CD4-positive, alpha-beta T cell treated with Interleukin-1 beta for 1 hour (primary cell): ENCODE results near the gene SLC44A1.

Source experiments
- DNase-seq, 2 donors: peaks; one replicate each; pipeline ENCODE4 v3.0.0-alpha.2; 2020 to 2022

SLC44A1 gene

DNA sequence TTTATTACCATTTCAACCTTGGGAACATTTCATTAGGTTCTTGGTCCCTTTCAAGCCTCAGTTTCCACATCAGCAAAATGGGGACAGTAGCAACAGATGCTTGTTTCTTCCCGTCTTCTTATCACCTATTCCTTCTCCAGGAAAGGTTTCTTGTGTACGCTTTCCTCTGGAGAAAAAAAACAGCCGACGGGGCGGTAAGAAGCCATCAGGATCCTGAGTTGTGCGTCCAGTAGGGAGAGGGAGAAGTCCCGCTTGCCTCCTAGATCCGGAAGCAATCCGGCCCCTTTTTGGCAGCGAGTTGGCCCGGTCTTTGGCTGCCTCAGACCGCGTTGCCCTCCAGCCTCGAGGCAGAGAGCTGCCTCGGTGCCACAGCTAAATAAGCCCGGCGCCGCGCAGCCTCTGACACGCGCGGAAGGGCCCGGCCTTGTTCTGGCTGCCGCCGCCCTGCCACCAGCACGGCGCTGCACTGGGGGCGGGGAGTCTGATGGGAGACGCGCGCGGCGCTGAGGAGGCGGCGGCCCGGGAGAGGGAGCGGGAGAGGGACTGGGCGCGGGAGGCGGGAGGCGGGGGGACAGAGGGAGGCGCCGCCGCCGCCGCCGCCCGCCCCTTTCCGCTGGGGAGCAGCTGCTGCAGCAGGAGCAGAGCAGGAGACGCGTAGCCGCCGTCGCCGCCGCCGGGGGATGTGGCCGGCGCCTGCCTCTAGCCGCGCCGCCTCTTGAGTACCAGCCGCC, at the start of gene SLC44A1:
SLC44A1 (plus strand) TSS at position 649 of the 731 bp plus-strand sequence. CDS start 218 bp downstream, outside the sequence.
- peak; percentile 93 for DNase-seq

DNA sequence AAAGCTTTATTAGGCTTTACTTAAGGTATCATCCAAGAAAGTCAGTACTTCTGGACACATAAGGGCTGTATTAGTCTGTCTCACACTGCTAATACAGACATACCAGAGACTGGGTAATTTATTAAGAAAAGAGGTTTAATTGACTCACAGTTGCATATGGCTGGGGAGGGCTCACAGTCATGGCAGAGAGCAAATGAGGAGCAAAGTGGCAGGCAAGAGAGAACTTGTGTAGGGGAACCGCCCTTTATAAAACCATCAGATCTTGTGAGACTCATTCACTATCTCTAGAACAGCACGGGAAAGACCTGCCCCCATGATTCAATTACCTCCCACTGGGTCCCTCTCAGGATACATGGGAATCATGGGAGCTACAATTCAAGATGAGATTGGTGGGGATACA, 49.2 kb upstream of the SLC44A1 start:
- no peak for DNase-seq

DNA sequence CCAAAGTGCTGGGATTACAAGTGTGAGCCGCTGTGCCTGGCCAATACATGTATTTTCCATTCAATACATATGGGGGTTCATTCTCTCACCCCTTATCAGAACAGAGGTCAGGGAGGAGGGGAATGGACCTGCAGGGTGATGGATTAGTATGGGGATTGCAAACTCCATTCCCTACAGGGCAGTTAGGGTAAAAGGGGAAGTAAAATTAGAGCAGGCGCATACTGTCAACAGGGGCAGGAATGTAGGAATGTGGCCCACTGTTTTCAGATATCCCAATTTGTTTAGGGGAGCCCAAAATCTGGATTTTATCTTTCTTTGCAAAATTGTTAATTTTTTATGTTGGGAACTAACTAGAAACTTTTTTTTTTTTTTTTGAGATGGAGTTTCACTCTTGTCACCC, 46.4 kb upstream of the SLC44A1 start:
- DNase-seq = no peak

DNA sequence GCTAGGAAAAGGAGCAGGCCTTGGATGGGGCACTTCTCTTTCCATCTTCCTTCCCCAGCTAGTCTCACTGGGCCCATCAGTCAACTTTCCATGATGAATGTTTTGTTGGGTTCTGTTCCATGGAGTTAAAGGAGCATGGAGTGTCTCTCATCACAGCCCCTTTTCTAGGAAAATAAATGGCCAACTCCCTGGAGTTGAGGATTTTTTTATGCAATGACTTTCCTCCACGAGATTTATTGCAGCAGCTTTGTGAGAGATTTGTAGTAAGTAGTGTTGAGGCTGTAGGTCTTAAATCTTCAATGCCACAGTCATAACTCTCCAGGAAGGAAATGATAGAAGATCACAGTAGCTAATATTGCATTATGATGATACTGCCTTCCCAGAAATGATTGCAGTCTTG, 45.6 kb upstream of the SLC44A1 start:
- DNase-seq = no peak

DNA sequence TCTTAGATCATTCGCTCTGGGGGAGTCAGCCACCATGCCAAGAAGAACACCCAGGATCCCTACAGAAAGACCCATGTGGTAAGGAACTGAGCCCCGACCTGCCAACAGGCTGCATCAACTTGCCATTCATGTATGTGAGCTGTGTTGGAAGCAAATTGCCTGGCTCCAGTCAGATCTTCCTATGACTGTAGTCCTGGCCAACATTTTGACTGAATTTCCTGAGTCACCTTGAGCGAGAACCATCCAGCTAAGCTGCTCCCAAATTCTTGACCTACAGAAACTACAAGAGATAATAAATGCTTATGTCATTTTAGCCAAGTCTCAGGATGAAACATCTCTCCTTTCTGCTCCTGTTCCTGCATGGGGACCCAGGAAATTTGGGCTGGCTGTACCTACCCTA, 40.0 kb upstream of the SLC44A1 start:
- no peak for DNase-seq

DNA sequence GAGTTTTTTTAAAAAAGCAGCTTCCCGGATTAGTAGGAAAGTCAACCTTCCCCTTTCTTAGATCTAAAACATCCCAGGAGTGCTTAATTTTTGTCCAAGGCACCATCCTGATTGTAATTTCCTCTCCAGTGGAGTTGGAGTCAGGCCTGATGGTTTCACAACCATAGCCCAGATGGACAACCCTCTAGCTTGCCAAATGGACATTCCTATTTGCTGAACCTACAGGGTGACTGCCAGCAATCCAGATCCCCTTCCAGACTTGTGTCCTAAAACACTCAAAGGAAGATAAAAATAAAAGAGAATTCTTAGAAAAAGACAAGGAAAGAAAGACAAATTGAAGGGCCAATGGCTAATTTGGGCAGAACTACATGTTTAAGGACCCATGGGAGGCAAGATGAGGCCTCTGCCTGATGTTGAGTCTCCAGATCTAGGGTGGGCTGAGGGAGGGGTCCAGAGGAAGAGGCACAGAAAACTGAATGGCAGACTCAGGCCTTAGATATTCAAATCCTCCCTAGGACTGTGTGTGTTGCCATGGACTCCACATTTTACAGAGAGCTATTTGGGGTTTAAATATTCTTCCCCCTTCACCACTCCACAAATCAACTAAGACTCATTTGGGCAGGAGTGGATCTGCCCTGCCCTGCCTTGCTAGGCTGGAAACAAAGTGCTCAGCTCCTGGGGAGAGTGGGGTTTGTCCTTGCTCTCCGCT, 38.5 kb upstream of the SLC44A1 start:
- no peak for DNase-seq

DNA sequence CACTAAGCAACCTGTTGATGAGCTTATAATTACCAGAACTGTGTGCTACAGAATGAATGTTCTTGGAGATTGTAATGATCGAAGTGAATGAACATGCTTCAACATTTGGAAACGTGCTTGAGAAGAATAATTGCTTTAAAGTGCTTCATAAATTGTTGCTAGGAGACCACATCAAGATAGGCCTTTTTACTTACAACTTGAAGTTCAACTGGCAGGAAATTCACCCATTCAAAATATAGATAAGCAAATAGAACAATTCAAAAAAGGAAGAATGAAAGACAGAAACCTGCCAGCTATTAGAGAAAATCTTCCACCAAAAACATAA, 38.0 kb upstream of the SLC44A1 start:
- DNase-seq = no peak

DNA sequence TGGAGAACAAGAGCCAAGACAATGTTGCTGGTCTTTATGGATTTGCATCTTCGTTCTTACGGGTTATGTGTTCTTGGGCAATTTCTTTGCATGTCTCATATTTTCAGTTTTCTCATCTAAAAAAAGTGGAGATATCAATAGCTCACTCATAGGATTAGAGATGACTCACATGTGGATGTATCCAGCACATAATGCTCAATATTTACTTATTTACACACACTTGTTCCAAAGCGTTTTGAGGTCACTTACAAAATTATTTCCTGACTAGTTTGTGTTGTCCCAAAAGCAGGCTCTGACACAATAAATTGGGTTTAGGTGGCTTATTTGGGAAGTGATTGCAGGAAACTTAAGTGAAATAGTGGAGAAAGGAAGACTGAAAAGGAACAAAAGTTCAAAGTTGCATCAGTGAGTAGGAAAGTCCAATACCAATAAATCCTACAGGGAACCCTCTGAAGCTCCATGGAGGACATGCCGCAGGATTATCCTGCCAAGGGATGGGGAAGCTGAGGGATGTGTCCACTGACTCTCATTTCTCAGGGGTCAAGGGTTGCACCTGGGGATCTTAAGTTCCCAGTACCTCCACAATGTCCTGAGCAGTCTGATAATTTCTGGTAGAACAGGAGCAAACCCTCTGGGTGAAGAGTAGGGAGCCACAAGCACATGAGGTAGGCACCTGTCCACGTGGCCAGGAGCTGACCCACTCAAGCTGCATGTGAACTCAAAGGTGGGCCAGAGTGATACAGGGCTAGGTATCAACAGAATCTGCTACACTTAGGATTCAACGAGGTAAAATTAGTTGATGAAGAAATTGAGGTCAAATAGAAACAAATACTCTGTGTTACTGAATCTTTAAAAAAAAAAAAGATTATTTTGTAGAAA, 37.4 kb upstream of the SLC44A1 start:
- DNase-seq = no peak

DNA sequence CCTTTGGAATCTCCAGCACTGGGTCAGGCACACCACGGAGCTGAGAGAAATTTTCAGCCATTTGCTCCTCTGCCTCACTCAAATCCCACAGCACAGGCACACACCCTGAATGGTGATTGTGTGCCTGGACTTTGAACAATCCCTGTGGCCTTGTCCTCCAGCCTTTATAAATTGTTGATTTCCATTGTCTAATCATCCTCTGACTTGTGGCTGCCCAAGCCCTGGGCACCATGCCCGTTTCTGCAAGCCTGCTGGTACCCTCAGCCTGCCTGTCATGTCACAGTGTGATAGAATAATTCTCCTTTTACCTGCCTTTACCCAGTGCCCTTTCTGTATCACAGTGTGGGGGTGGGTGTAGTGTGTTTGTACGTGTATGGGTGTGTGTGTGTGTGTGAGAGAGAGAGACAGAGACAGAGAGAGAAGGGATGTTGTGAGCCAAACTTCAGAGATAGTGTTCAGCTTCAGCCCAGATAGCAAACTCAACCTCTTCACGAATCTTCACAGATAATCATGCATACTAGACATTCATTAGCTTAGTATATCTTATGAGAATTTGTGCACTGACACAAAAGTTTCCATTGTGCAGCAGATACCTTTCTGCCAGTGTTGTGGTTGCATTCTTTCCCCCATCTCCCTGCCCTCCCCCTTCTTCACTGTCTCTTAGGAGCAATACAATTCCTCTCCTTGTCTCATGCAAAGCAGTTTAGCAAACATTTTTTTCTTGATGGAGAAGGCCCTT, 27.8 kb upstream of the SLC44A1 start:
- no peak for DNase-seq

DNA sequence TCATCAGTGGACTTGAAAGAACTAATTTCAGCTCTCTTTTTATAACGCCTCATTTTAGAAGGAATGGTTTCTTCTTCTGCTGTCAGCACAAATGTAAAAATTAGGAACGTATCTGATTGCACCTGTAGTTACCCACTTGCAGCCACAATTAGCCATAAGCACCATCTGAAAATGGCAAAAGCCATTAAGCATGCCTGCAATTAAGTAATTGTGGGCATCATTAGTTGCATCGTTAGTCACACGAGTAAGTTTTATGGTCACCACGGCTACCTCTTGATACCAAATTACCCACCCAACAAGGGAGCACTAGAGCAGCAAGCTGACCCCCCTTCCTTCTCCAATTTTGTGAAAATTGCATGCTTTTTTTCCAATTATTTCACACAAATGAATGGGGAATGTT, 25.8 kb upstream of the SLC44A1 start:
- DNase-seq = no peak

DNA sequence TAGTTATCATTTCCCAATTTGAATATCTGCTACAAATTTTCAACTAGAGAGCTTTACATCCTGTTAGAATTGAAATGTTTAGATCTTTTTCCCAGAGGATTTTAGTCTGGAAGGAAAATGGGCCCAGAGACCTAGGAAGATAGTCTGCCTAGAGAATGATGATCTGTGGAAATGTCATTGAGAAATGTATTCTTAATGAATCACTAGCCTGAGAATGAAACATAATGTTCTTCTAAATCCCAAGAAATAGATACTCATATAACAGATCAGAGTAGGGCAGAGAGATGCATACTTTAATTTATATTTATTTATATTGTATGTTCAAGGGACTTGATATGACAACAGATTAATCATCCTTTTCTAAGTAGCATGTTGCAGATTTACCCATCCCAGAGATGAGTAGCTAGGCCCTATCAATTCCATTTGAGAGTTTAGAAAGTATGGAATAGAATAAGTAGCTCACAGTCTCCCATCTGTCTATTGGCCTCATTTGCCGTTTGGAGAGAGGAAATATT, 25.1 kb upstream of the SLC44A1 start:
- DNase-seq = no peak

DNA sequence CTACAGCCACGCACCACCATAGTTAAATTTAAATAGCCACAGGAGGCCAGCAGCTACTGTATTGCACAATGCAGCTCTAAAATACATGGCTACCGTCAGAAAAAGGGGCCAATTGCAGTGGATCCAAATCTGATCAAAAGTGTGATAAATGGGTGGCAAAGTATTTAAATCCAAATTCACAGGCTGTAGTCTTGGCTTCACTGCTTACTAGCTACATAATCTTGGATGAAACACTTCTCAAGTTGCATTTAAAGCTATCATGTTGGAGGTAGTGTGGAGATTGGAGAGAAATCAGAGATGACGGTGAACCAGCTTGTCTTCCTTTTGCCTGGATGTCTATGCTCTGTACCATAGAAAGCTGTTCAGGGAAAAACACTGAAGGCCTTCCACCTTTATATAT, 24.0 kb upstream of the SLC44A1 start:
- DNase-seq = no peak

DNA sequence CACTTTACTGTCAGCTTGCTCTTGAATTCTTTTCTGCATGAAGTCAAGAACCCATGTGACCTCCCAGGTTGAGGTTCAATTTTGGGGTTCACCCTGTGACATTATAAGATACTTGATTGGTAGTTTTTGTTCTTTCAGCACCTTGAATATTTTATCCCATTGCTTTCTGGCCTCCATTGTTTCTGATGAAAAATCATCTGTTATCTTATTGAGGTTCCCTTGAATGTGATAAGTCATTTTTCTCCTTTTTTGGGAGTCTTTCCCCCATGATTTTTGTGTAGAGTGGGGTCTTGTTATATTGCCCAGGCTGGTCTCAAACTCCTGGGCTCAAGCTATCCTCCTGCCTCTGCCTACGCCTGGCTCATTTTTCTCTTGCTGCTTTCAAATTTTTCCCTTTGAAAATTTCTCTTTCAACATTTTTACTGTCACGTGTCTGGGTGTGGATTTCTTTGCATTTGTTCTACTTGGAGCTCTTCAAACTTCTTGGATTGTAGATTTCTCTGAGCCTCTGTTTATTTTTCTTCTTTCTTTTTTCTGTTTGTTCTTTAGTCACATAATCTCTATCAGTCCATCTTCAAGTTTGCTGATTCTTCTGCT, 20.8 kb upstream of the SLC44A1 start:
- DNase-seq = no peak

DNA sequence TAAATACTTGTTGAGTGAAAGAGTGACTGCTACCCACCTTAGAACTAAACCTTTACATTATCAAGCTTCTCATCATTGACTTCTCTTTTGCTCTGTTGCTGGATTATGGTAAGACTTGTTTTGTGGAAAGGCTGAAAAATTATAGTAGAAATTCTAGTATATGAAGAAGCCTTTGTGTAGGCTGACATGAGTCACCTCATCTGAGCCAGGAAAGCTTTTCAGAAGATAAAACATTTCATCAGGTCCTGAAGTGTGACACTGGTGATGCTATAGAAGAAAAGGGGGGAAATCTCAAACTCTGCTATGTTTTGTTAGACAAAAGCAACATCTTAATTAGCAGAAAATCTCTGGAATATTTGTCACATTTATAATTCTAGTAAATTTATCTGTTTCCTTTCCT, 18.4 kb upstream of the SLC44A1 start:
- DNase-seq = no peak

DNA sequence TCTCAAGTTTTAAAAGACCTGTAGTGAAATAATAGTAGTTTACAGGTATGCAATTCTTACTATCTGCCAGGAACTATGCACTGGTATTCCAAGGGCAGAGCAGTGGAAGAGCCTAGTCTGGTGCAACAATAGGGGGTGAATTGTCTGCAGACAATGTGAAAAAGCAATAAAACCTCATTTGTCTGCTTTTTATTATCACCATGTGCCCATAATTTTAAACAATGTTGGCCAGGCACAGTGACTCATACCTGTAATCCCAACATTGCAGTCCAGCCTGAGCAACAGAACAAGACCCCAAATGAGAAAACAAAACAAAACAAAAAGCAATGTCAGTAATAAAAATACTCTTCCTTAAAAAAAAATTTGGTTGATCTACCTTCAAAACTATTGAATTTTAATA, 12.2 kb upstream of the SLC44A1 start:
- DNase-seq = no peak

DNA sequence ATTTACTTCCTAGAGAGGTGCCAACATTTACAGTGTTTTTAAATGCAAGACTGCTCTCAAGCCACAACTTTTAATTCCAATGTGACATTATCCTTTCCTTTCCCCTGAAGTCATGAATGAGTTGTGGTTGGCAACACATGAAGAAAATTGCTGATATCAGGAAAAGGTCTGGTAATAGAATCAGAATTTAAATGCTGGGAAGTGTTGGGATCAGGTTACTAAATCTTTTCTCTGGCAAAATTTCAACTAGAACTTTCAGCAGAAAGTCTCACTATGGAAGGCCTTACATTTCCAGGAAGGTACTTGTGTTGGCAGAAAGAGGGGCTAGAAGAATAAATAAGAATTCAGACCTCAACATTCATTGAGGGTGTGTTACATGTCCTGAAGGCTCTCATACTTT, 10.6 kb upstream of the SLC44A1 start:
- no peak for DNase-seq

DNA sequence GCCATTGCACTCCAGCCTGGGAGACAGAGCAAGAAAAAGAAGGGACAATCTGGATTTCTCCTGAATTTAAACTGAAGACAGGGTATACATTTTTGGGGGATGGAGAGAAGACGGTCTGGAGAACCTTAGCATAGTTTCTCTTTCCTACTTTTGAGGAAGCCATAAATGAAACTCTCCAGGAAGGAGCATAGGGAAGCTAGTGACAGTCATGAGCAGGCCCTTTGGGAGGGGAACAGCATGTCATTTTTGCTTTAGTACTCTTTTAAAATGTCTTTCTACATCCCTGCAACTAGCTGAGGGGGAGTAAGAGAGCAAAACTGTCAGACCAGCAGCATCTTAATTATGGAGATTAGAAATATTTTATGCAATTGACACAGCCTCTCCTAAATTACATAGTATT, 8.2 kb upstream of the SLC44A1 start:
- DNase-seq = no peak

DNA sequence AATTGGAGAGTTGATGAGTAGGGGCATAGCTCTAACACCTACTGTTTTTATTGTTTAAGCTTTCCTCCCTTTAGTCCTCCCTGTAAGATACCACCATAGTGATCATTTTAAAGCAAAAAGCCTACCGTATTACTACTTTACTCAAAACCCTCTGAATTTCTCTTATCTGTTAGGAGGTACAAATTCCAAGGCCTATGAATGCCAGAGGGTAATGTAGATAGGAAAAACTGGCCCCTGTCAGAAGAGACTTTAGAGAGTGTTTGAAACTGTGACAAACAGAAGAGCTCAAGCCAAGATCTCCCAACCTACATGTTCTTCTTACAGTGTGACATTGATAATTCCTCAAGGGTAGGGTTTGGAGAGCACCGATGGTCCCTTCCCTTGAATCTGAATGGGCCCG, 7.2 kb upstream of the SLC44A1 start:
- DNase-seq = no peak

DNA sequence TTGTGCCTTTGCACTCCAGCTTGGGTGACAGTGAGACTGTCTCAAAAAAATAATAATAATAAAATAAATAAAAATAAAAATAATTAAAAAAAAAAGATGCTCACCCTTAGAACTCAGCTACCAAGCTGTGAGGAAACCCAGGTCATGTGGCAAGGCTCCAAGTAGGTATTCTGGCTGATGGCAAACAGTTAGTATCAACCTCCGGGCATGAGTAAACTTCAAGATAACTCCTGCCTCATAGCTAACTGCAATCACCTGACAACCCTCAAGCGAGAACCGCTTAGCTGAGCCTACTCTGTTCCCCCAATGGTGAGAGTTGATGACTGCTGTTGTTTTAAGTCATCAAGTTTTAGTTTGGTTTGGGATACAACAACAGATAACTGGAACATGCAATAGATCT, 6.1 kb upstream of the SLC44A1 start:
- DNase-seq = no peak

DNA sequence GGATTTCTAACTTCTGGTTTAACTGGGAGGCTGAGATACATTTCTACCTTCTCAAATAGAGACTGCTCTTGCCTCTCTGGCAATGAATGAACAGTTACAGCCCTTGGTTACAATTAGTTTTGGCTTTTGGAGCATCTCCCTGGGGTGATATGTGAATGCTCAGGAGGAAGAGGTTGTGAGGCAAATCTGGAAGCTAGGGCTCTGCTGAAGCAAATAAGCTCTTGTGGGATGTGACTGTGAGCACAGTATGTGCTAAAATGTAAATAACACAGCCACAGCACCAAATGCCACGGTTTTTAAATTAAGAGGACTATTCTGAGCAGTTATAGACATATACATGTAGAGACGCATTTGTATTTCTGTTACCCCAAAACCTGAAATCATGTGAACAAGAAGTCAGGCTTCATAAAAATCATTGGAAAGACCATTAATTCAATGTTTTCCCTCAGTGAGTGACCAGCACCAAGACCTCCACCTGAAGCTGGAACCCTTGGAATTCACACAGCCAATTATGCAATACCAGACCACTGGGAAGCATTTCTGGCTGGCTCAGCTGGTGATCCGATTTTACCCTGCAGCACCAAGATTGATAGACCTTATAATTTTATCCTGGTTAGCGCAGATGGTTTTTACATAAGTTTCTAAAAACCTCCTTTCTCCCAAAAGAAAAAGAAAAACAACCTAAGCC, 3.0 kb upstream of the SLC44A1 start:
- DNase-seq = no peak

DNA sequence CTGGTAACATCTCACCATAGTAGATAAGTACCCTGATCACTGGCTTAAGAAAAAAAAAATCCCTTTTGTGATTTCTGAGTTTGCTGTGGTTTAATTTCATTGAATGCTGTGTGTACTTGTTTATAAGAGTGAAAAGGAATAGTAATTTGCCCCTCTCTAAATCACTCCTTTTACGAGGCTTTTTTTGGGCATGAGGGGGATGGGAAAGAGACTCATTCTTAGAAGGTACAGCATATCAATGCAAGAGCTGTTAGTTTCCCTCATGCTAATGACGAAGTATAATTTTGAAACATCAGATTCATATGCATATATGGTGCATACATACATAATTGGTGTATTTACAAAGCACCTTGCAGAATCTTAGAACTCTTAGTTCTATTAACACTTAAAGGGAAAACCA, 2.4 kb upstream of the SLC44A1 start:
- no peak for DNase-seq

DNA sequence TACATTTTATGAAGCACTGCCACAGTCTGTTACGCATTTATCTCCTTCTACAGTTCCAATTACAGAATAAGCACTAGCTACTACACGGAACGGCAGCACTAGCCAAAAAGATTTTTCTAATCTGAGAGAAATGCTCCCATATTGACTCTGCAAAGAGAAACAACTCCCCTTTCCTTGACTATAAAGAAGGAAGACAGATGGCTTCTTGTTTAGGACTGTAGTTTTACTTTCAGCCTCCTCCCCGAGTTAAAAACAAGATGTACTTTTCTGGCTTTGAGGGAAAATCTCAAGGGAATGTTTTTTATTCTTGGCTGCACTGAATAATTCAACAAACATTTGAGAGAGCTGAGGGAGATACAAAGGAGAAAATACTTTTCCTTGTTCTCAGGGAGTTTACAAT, 1.9 kb upstream of the SLC44A1 start:
- DNase-seq = no peak
